Mesendoderm (in vitro differentiated cells): ENCODE data around the gene SMYD3.
A peak's percentile ranks its signal among the peaks of the same experiment; 100 is the strongest.
"Not testable (repeated sequence)": the region's sequence is repeated elsewhere in the genome, so short reads cannot be mapped to it uniquely, and the experiment has no call there.

ENCODE experiments used
- DNase-seq: peaks from one replicate; pipeline ENCODE4 v3.0.0; 2013
- H2AK5ac ChIP-seq: 2 replicates; pipeline ENCODE4 v1.6.1; 2013; ENCODE audit warnings: low read length, inconsistent platforms
- H2BK120ac ChIP-seq: 2 replicates; pipeline ENCODE4 v1.6.1; 2013; ENCODE audit warnings: low read depth, mild to moderate bottlenecking, low read length, moderate library complexity, mixed read lengths
- H2BK15ac ChIP-seq: replicated peaks from 2 replicates; pipeline ENCODE4 v1.6.1; 2013; ENCODE audit warnings: low read depth, mild to moderate bottlenecking, moderate library complexity
- H2BK5ac ChIP-seq: 2 replicates; pipeline ENCODE4 v1.6.1; 2013; ENCODE audit warnings: low read length, inconsistent platforms
- H3K18ac ChIP-seq: 2 replicates; pipeline ENCODE4 v1.6.1; 2013; ENCODE audit warnings: mild to moderate bottlenecking, low read length, mixed read lengths
- H3K23ac ChIP-seq: one replicate; pipeline ENCODE4 v1.6.1; 2013; ENCODE audit warnings: low read length
- H3K27ac ChIP-seq: 2 replicates; pipeline ENCODE4 v1.5.1; 2013; ENCODE audit warnings: low read depth, mild to moderate bottlenecking, inconsistent platforms, low read length, moderate library complexity
- H3K27me3 ChIP-seq: 2 replicates; pipeline ENCODE4 v1.6.1; 2013; ENCODE audit warnings: low read length, control low read depth, mild to moderate bottlenecking, inconsistent platforms; ENCODE audit not compliant: insufficient read depth, poor library complexity
- H3K36me3 ChIP-seq: 2 replicates; pipeline ENCODE4 v1.6.1; 2013; ENCODE audit warnings: low read length, inconsistent platforms; ENCODE audit not compliant: control insufficient read depth, insufficient read depth
- H3K4ac ChIP-seq: one replicate; pipeline ENCODE4 v1.6.1; 2013; ENCODE audit warnings: low read depth, mild to moderate bottlenecking, low read length, moderate library complexity
- H3K4me1 ChIP-seq: 2 replicates; pipeline ENCODE4 v1.6.1; 2013; ENCODE audit warnings: low read depth, low read length, inconsistent platforms; ENCODE audit not compliant: control insufficient read depth
- H3K4me2 ChIP-seq: 2 replicates; pipeline ENCODE4 v1.6.1; 2013; ENCODE audit warnings: low read length
- H3K4me3 ChIP-seq: 2 replicates; pipeline ENCODE4 v1.5.1; 2013; ENCODE audit warnings: mild to moderate bottlenecking, low read length
- H3K56ac ChIP-seq: one replicate; pipeline ENCODE4 v1.6.1; 2013; ENCODE audit warnings: low read length
- H3K79me1 ChIP-seq: 2 replicates; pipeline ENCODE4 v1.6.1; 2013; ENCODE audit warnings: low read length, inconsistent platforms
- H3K79me2 ChIP-seq: 2 replicates; pipeline ENCODE4 v1.6.1; 2013; ENCODE audit warnings: mild to moderate bottlenecking, low read length; ENCODE audit not compliant: control insufficient read depth, insufficient read depth
- H3K9ac ChIP-seq: 2 replicates; pipeline ENCODE4 v1.6.1; 2013; ENCODE audit warnings: low read length, inconsistent platforms
- H4K5ac ChIP-seq: one replicate; pipeline ENCODE4 v1.6.1; 2013; ENCODE audit warnings: low read length
- H4K8ac ChIP-seq: one replicate; pipeline ENCODE4 v1.6.1; 2013; ENCODE audit warnings: low read depth, mild to moderate bottlenecking, control low read depth, low read length, moderate library complexity
- WGBS: extraction: QIAGEN DNeasy Blood & Tissue Kit; methylation state at CpG from one replicate; pipeline ENCODE4 v1.1.7; 2013; ENCODE audit warnings: low lambda C conversion rate, missing lambda C conversion rate; ENCODE audit not compliant: insufficient coverage; ENCODE audit errors: extremely low coverage; 5-methylcytosine and 5-hydroxymethylcytosine counted together

SMYD3 gene

DNA sequence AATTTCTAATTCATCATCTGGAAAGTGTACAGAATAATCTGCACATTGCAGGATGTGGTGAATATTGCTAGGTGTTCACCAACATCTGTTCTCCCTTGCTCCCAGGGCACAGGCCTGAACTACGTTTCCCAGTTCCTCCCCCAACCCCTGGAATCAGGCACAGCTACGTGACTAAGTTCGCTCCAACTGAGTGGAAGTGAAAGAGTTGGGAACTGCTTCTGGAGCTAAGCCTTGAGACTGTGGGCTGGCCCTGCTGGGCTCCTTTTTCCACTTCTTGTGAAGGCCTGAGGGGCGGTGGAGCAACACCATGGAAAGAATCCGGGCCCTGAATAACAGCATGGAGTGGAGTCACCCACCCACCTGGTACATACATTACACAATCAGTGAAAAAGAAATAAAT is 534.6 kb downstream of the SMYD3 start:
- Histone ChIP-seq H3K79me1 (no peaks in the 10 kb centered on the region), H3K27ac (no peak overlapping the region), H3K4me2 (no peak overlapping the region), H2BK15ac (no peak overlapping the region), H2BK120ac (no peak overlapping the region), H2AK5ac (no peak overlapping the region), H3K9ac (no peak overlapping the region), H3K27me3 (no peaks in the 10 kb centered on the region), H3K36me3 (no peaks in the 10 kb centered on the region), H3K4me1 (no peaks in the 10 kb centered on the region), H3K4me3 (no peak overlapping the region), H3K4ac (no peak overlapping the region), H3K79me2 (no peaks in the 10 kb centered on the region), H3K23ac (no peak overlapping the region), H4K5ac (no peak overlapping the region), H2BK5ac (no peak overlapping the region), H3K56ac (no peak overlapping the region), H3K18ac (no peak overlapping the region), H4K8ac (no peak overlapping the region)
- no CpG with 5 or more reads among the region's 5 CpGs for WGBS
- peak; percentile 4 for DNase-seq

- H2BK5ac ChIP-seq: no peak overlapping the region
- H3K27me3 ChIP-seq: no peaks in the 10 kb centered on the region
- H3K9ac ChIP-seq: no peak overlapping the region
- no peaks in the 10 kb centered on the region for H3K79me1 ChIP-seq
- H3K56ac ChIP-seq: no peak overlapping the region
- H3K4me2 ChIP-seq: no peak overlapping the region
- no peaks in the 10 kb centered on the region for H3K4me1 ChIP-seq
- no peak for DNase-seq
- no peak overlapping the region for H3K27ac ChIP-seq
- no peak overlapping the region for H2BK15ac ChIP-seq
- no peak overlapping the region for H4K5ac ChIP-seq
- no peak overlapping the region for H2BK120ac ChIP-seq
- WGBS: no CpG with 5 or more reads among the region's 2 CpGs
- H3K4ac ChIP-seq: no peak overlapping the region
- no peak overlapping the region for H4K8ac ChIP-seq
- H3K23ac ChIP-seq: no peak overlapping the region
- H2AK5ac ChIP-seq: no peak overlapping the region
- no peak overlapping the region for H3K4me3 ChIP-seq
- no peaks in the 10 kb centered on the region for H3K79me2 ChIP-seq
- no peak overlapping the region for H3K18ac ChIP-seq
- no peaks in the 10 kb centered on the region for H3K36me3 ChIP-seq
These were observed 535.4 kb downstream of the SMYD3 start for GRCh38 chr1:245971711-245972085.

DNA sequence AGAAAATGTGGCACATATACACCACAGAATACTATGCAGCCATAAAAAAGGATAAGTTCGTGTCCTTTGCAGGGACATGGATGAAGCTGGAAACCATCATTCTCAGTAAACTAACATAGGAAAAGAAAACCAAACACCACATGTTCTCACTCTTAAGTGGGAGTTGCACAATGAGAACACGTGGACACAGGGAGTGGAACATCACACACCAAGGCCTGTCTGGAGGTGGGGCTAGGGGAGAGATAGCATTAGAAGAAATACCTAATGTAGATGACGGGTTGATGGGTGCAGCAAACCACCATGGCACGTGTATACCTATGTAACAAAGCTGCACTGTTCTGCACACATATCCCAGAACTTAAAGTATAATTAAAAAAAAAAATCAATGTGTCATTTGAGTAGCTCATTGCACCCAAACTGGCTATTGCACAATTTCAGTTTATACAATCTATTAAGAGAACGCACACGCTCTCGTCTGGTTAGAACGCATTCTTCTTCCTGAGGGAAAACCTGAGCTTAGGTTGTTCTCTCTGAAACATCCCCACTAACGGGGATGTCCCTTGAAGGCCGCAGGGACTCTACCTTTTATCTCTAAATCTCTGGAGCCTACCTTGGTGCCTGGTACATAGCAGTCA is 535.9 kb downstream of the SMYD3 start:
- H3K4me1 ChIP-seq, H3K4me3 ChIP-seq, H4K8ac ChIP-seq, H3K18ac ChIP-seq, H3K79me1 ChIP-seq, H3K27ac ChIP-seq, H3K4ac ChIP-seq, H4K5ac ChIP-seq, H3K23ac ChIP-seq, H3K9ac ChIP-seq, H3K56ac ChIP-seq, H3K79me2 ChIP-seq, DNase-seq, H2BK120ac ChIP-seq, H2AK5ac ChIP-seq, H2BK15ac ChIP-seq, H3K4me2 ChIP-seq, H3K36me3 ChIP-seq, H2BK5ac ChIP-seq, H3K27me3 ChIP-seq: not testable (repeated sequence)
- no CpG with 5 or more reads among the region's 10 CpGs for WGBS

GRCh38 chr1:245969283-245969682 is 537.8 kb downstream of the SMYD3 start:
- Histone ChIP-seq H3K36me3 (no peaks in the 10 kb centered on the region), H3K9ac (no peak overlapping the region), H3K27me3 (no peaks in the 10 kb centered on the region), H3K56ac (no peak overlapping the region), H2BK120ac (no peak overlapping the region), H3K4me1 (no peaks in the 10 kb centered on the region), H2BK15ac (no peak overlapping the region), H3K18ac (no peak overlapping the region), H4K8ac (no peak overlapping the region), H2AK5ac (no peak overlapping the region), H3K4me3 (no peak overlapping the region), H3K79me2 (no peaks in the 10 kb centered on the region), H3K4ac (no peak overlapping the region), H3K79me1 (no peaks in the 10 kb centered on the region), H2BK5ac (no peak overlapping the region), H4K5ac (no peak overlapping the region), H3K27ac (no peak overlapping the region), H3K4me2 (no peak overlapping the region), H3K23ac (no peak overlapping the region)
- peak; percentile 10 for DNase-seq
- no CpG with 5 or more reads among the region's 3 CpGs for WGBS

DNA sequence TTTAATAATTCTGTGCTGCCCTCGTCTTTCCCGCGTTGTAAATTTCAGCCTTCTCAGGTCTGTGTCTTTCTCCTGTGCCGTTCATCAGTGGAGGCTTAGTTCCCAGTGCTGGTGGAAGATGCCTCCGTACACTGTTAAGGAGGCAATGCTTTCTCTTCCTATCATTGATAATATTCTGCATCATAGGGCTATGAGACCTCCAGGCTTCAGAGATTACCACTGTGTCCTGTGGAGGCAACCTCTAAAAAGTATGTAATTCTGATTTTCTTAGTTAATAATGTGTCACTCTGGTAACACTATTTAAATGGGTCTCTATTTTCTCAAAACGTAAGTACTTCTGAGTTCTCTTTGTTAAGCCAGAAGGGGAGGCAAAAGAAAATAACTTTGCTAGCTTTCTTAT is 538.3 kb downstream of the SMYD3 start:
- no peak overlapping the region for H2BK120ac ChIP-seq
- no peak overlapping the region for H3K23ac ChIP-seq
- WGBS: no CpG with 5 or more reads among the region's 6 CpGs
- H3K36me3 ChIP-seq: no peaks in the 10 kb centered on the region
- no peak overlapping the region for H3K4ac ChIP-seq
- H3K79me1 ChIP-seq: no peaks in the 10 kb centered on the region
- H3K79me2 ChIP-seq: no peaks in the 10 kb centered on the region
- H3K4me2 ChIP-seq: no peak overlapping the region
- no peak overlapping the region for H3K27ac ChIP-seq
- H2BK5ac ChIP-seq: no peak overlapping the region
- no peak overlapping the region for H3K4me3 ChIP-seq
- no peak overlapping the region for H3K9ac ChIP-seq
- no peak for DNase-seq
- no peak overlapping the region for H3K18ac ChIP-seq
- H3K4me1 ChIP-seq: no peaks in the 10 kb centered on the region
- H3K27me3 ChIP-seq: no peaks in the 10 kb centered on the region
- no peak overlapping the region for H3K56ac ChIP-seq
- no peak overlapping the region for H2AK5ac ChIP-seq
- H4K8ac ChIP-seq: no peak overlapping the region
- H4K5ac ChIP-seq: no peak overlapping the region
- no peak overlapping the region for H2BK15ac ChIP-seq

- H3K79me2 ChIP-seq: no peaks in the 10 kb centered on the region
- no peak overlapping the region for H3K4me3 ChIP-seq
- H4K8ac ChIP-seq: no peak overlapping the region
- H2BK5ac ChIP-seq: no peak overlapping the region
- no peak overlapping the region for H3K23ac ChIP-seq
- no peak overlapping the region for H2BK15ac ChIP-seq
- no peak overlapping the region for H3K18ac ChIP-seq
- no peak overlapping the region for H3K9ac ChIP-seq
- H3K4me2 ChIP-seq: no peak overlapping the region
- H4K5ac ChIP-seq: no peak overlapping the region
- H3K27me3 ChIP-seq: no peaks in the 10 kb centered on the region
- no peak overlapping the region for H3K27ac ChIP-seq
- H2AK5ac ChIP-seq: no peak overlapping the region
- H3K56ac ChIP-seq: no peak overlapping the region
- no CpG with 5 or more reads among the region's 3 CpGs for WGBS
- no peak overlapping the region for H2BK120ac ChIP-seq
- H3K4ac ChIP-seq: no peak overlapping the region
- no peaks in the 10 kb centered on the region for H3K79me1 ChIP-seq
- no peak for DNase-seq
- H3K36me3 ChIP-seq: no peaks in the 10 kb centered on the region
- H3K4me1 ChIP-seq: no peaks in the 10 kb centered on the region
These were observed 541.7 kb downstream of the SMYD3 start for GRCh38 chr1:245965398-245965797.
